PC-9 (cell line): ENCODE data around the gene MGST1. TPM values are rescaled to one million over a fixed set of nuclear protein-coding genes. Genes with fewer than 3 reads are reported as not detected.

Source experiments
- BruUV-seq: library from RNA; stranded (reverse); fragments of 400-500 nt; replicated peaks from 2 replicates; lab custom pipeline; 2021; lab: Mats Ljungman, UMichigan
- CTCF ChIA-PET: fragments of 300-600 bp; sonication (Branson Sonifier 250); formaldehyde crosslinking; loops from one replicate; lab custom pipeline; 2022; ENCODE audit warnings: antibody characterized with exemption; lab: Charles Lee
- POLR2A ChIA-PET: fragments of 300-600 bp; sonication (Branson Sonifier 250); formaldehyde crosslinking; loops from one replicate; lab custom pipeline; 2022; ENCODE audit warnings: antibody characterized with exemption; ENCODE audit not compliant: unreplicated experiment; lab: Charles Lee
- DNase-seq, 2 experiments: peaks; one replicate each; pipeline versions ENCODE4 v3.0.0 to v3.0.0-alpha.2; 2015 to 2022; ENCODE audit warnings: mixed read lengths in 1 of 2
- H2AFZ ChIP-seq: fragments of 200-600 bp; sonication (generic); 2 replicates; pipeline ENCODE4 v1.8.1; 2017; ENCODE audit warnings: antibody characterized with exemption
- H3F3A ChIP-seq: fragments of 200-600 bp; sonication (generic); 2 replicates; pipeline ENCODE4 v1.8.1; 2017; ENCODE audit warnings: antibody characterized with exemption, mild to moderate bottlenecking, low read depth; ENCODE audit not compliant: insufficient read depth
- H3K27ac ChIP-seq: fragments of 200-600 bp; sonication (generic); 2 replicates; pipeline ENCODE4 v1.6.1; 2016; ENCODE audit warnings: mixed run types
- H3K27me3 ChIP-seq: fragments of 200-600 bp; sonication (generic); 2 replicates; pipeline ENCODE4 v1.6.1; 2016; ENCODE audit warnings: low read depth, mixed run types; ENCODE audit not compliant: insufficient read depth
- H3K36me3 ChIP-seq: fragments of 200-600 bp; sonication (generic); 2 replicates; pipeline ENCODE4 v1.6.1; 2016; ENCODE audit warnings: low read depth, mixed run types
- H3K4me1 ChIP-seq: fragments of 200-600 bp; sonication (generic); replicated peaks from 2 replicates; pipeline ENCODE4 v1.6.1; 2016; ENCODE audit warnings: mixed run types; ENCODE audit not compliant: insufficient read depth
- H3K4me2 ChIP-seq: fragments of 200-600 bp; sonication (generic); 2 replicates; pipeline ENCODE4 v1.6.1; 2017; ENCODE audit warnings: mixed run types
- H3K4me3 ChIP-seq: fragments of 200-600 bp; sonication (generic); 2 replicates; pipeline ENCODE4 v1.6.1; 2016; ENCODE audit warnings: mixed run types
- H3K79me2 ChIP-seq: fragments of 200-600 bp; sonication (generic); 2 replicates; pipeline ENCODE4 v1.6.1; 2017; ENCODE audit warnings: low read depth, mixed run types
- H3K9me2 ChIP-seq: fragments of 200-600 bp; sonication (generic); 2 replicates; pipeline ENCODE4 v1.8.1; 2017; ENCODE audit warnings: mild to moderate bottlenecking; ENCODE audit not compliant: insufficient read depth
- H3K9me3 ChIP-seq: fragments of 200-600 bp; sonication (generic); 2 replicates; pipeline ENCODE4 v1.8.1; 2016; ENCODE audit warnings: low read depth; ENCODE audit not compliant: insufficient read depth
- H4K20me1 ChIP-seq: fragments of 200-600 bp; sonication (generic); 2 replicates; pipeline ENCODE4 v1.8.1; 2017; ENCODE audit not compliant: insufficient read depth
- CTCF ChIP-seq: fragments of 200-600 bp; sonication (generic); conservative IDR thresholded peaks from 2 replicates; pipeline ENCODE4 v1.6.1; 2017; ENCODE audit warnings: mixed run types, antibody characterized with exemption, mild to moderate bottlenecking, moderate library complexity
- EZH2 ChIP-seq: fragments of 200-600 bp; sonication (generic); IDR thresholded peaks from 2 replicates; pipeline ENCODE4 v1.8.0; 2017; ENCODE audit warnings: antibody characterized with exemption, low read depth
- intact Hi-C: fragments of 100-400 bp; cut with micrococcal nuclease; formaldehyde crosslinking; loops from one replicate; pipeline ENCODE4 v1.10.0; 2022; ENCODE audit not compliant: unreplicated experiment
- total RNA-seq: library from RNA; stranded (reverse); gene quantifications from 2 replicates; pipeline ENCODE4 v1.2.3, GENCODE V29; 2021

MGST1 gene
- total RNA-seq, 1 experiment from 2014 or later: 766 TPM

- Histone ChIP-seq H3K4me3 (no peak overlapping the region), H3K9me2 (peaks cover 3% of the 10 kb centered on the region; the same call in 1 of the 2 replicates), H3K4me1 (no peaks in the 10 kb centered on the region), H3K36me3 (no peaks in the 10 kb centered on the region), H3K9me3 (peaks cover 3% of the 10 kb centered on the region; the same call in 1 of the 2 replicates), H3K27me3 (no peaks in the 10 kb centered on the region), H2AFZ (no peak overlapping the region), H4K20me1 (no peaks in the 10 kb centered on the region), H3K27ac (no peak overlapping the region), H3F3A (no peaks in the 10 kb centered on the region), H3K79me2 (no peaks in the 10 kb centered on the region), H3K4me2 (no peak overlapping the region)
- DNase-seq: no peak
- CTCF ChIA-PET: no interaction called here
- no TSS peak for BruUV-seq
- intact Hi-C loops: no loop called here
- TF ChIP-seq CTCF (no peak), EZH2 (no peak)
- POLR2A ChIA-PET: no interaction called here
Observed at GRCh38 chr12:16407346-16407745, 59.9 kb downstream of the MGST1 start.

Other genes with a start within 250 kb of the MGST1 start
- gene SLC15A5, start 70.0 kb upstream of the MGST1 start, total RNA-seq: not detected in 2 replicates